ENCODE measurements around the gene DROSHA.

- TF ChIP-seq CTCF (conservative IDR thresholded peaks at IDR 0.05) (no peak), ZFX (IDR thresholded peaks at IDR 0.05) (no peak)
These were observed 88.3 kb downstream of the DROSHA start for GRCh38 chr5:31443572-31443971.

All from C4-2B (cell line).